Retinal pigment epithelial cell (primary cell): ENCODE measurements around the gene ESPL1.

ENCODE experiments used
- DNase-seq: peaks from one replicate; pipeline ENCODE4 v3.0.0-alpha.2; 2010; ENCODE audit warnings: low read depth
- H3K4me3 ChIP-seq: 2 replicates; pipeline ENCODE4 v1.5.1; 2011; ENCODE audit warnings: mild to moderate bottlenecking, low read length, control low read depth, moderate library complexity
- CTCF ChIP-seq: conservative IDR thresholded peaks from 2 replicates; pipeline ENCODE4 v1.5.1; 2011; ENCODE audit warnings: low read depth, low read length, control low read depth, inconsistent platforms

ESPL1 gene

GRCh38 chr12:53253298-53253697, 14.8 kb upstream of the ESPL1 start:
- TF ChIP-seq CTCF, result no peak
- peak overlapping the region; percentile 83 for H3K4me3 ChIP-seq
- DNase-seq, result no peak

- TF ChIP-seq CTCF, result no peak
- no peak overlapping the region for H3K4me3 ChIP-seq
Measured at GRCh38 chr12:53254816-53255545, 13.1 kb upstream of the ESPL1 start.

GRCh38 chr12:53255996-53256395, 12.1 kb upstream of the ESPL1 start:
- no peak for DNase-seq
- H3K4me3 ChIP-seq, result no peak overlapping the region
- no peak for TF ChIP-seq CTCF

More at GRCh38 chr12:53254816-53255545, 13.1 kb upstream of the ESPL1 start:
- no peak for DNase-seq

GRCh38 chr12:53258541-53259539, 9.3 kb upstream of the ESPL1 start:
- no peak for DNase-seq
- no peak overlapping the region for H3K4me3 ChIP-seq
- TF ChIP-seq CTCF, result no peak

- no peak overlapping the region for H3K4me3 ChIP-seq
- no peak for TF ChIP-seq CTCF
- no peak for DNase-seq
Measured at GRCh38 chr12:53259891-53260290, 8.2 kb upstream of the ESPL1 start.

GRCh38 chr12:53265783-53266182, 2.3 kb upstream of the ESPL1 start:
- DNase-seq, result no peak
- H3K4me3 ChIP-seq, result no peak overlapping the region

More at GRCh38 chr12:53265783-53266182, 2.3 kb upstream of the ESPL1 start:
- no peak for TF ChIP-seq CTCF
